PFSK-1 (cell line): ENCODE data around the gene DOK1.

Experiments used
- FOXP2 ChIP-seq: optimal IDR thresholded peaks from 2 replicates; pipeline ENCODE3; 2011; ENCODE audit warnings: borderline replicate concordance, control low read depth, inconsistent platforms; ENCODE audit not compliant: insufficient read depth; ENCODE audit errors: extremely low read length, extremely low read depth
- POLR2AphosphoS5 ChIP-seq: IDR thresholded peaks from 2 replicates; pipeline ENCODE4 v1.6.1; 2012; ENCODE audit warnings: low read depth, mild to moderate bottlenecking, control low read depth, low read length, moderate library complexity
- REST ChIP-seq, 2 experiments: IDR thresholded peaks; 2 replicates each; pipeline versions ENCODE4 v1.6.1 to v1.8.0; 2011 to 2012; ENCODE audit warnings: low read depth in 2 of 2, low read length in 2 of 2, control low read depth in 1 of 2, inconsistent platforms in 1 of 2, mild to moderate bottlenecking in 1 of 2, moderate library complexity in 1 of 2; ENCODE audit not compliant: insufficient read depth in 1 of 2
- SIN3A ChIP-seq: IDR thresholded peaks from 2 replicates; pipeline ENCODE4 v1.6.1; 2012; ENCODE audit warnings: mild to moderate bottlenecking, low read length, moderate library complexity, borderline replicate concordance; ENCODE audit not compliant: insufficient read depth
- TAF1 ChIP-seq: IDR thresholded peaks from 2 replicates; pipeline ENCODE4 v1.6.1; 2012; ENCODE audit warnings: low read length, control low read depth, borderline replicate concordance; ENCODE audit not compliant: insufficient read depth

- 0 out of 2 replicates have a peak, but pooled peaks have one; percentile 43 for TF ChIP-seq POLR2AphosphoS5
- no peak for TF ChIP-seq REST (IDR thresholded peaks at IDR 0.05; ENCODE audit: insufficient read depth in 1 of 2, low read depth in 2 of 2, low read length in 2 of 2)
- TF ChIP-seq TAF1: no peak
- TF ChIP-seq SIN3A: no peak
- TF ChIP-seq FOXP2: no peak
Measured at GRCh38 chr2:74577448-74577847, 22.9 kb downstream of the DOK1 start.
